HG02759 (cell line): ENCODE data around the gene RNF44.
"Not testable (repeated sequence)": the region's sequence is repeated elsewhere in the genome, so short reads cannot be mapped to it uniquely, and the experiment has no call there.

Experiments used
- ATAC-seq: cut with Tn5 transposase; IDR thresholded peaks from one replicate; pipeline ENCODE4 v1.9.1; 2021; ENCODE audit warnings: mild to moderate bottlenecking, moderate library complexity; ENCODE audit not compliant: unreplicated experiment

Gene RNF44

GRCh38 chr5:176553260-176554085, 16.3 kb upstream of the RNF44 start:
- ATAC-seq, result no peak

GRCh38 chr5:176552332-176552869, 15.2 kb upstream of the RNF44 start:
- no peak for ATAC-seq

GRCh38 chr5:176550937-176551336, 13.7 kb upstream of the RNF44 start:
- ATAC-seq, result not testable (repeated sequence)

GRCh38 chr5:176550275-176550831, 13.2 kb upstream of the RNF44 start:
- ATAC-seq, result no peak

- no peak for ATAC-seq
These were observed 12.7 kb upstream of the RNF44 start for GRCh38 chr5:176549871-176550270.

- no peak for ATAC-seq
These were observed 11.8 kb upstream of the RNF44 start, which contains the start of gene CDHR2 for GRCh38 chr5:176548967-176549444. CDHR2 (plus strand) TSS chr5:176549342; CDS start chr5:176565353, 16,011 bp downstream.

- no peak for ATAC-seq
These were observed 10.6 kb upstream of the RNF44 start for GRCh38 chr5:176547802-176548201.

GRCh38 chr5:176545737-176546509, 8.7 kb upstream of the RNF44 start:
- ATAC-seq, result no peak

- ATAC-seq, result no peak
These were observed 8.2 kb upstream of the RNF44 start for GRCh38 chr5:176545388-176545736.

- peak; percentile 82 for ATAC-seq
These were observed 6.4 kb upstream of the RNF44 start for GRCh38 chr5:176543428-176544182.

GRCh38 chr5:176542596-176543427, 5.6 kb upstream of the RNF44 start:
- ATAC-seq, result peak; percentile 68

GRCh38 chr5:176542135-176542595, 5.0 kb upstream of the RNF44 start:
- no peak for ATAC-seq

- no peak for ATAC-seq
These were observed 4.3 kb upstream of the RNF44 start for GRCh38 chr5:176541338-176542134.

- ATAC-seq, result no peak
These were observed 3.7 kb upstream of the RNF44 start for GRCh38 chr5:176540956-176541337.

- ATAC-seq, result no peak
These were observed 3.3 kb upstream of the RNF44 start for GRCh38 chr5:176540476-176540899.

GRCh38 chr5:176538989-176539384, 1.8 kb upstream of the RNF44 start:
- ATAC-seq, result no peak

- ATAC-seq, result no peak
These were observed 1.2 kb upstream of the RNF44 start for GRCh38 chr5:176538230-176538988.
